Measurements from ENCODE around the gene SSU72. TPM values are rescaled to one million over a fixed set of nuclear protein-coding genes. Genes with fewer than 3 reads are reported as not detected.
"Not testable (repeated sequence)": the region's sequence is repeated elsewhere in the genome, so short reads cannot be mapped to it uniquely, and the experiment has no call there.

SSU72 gene
- total RNA-seq, 1 experiment from 2014 or later: 80.6 TPM

DNA sequence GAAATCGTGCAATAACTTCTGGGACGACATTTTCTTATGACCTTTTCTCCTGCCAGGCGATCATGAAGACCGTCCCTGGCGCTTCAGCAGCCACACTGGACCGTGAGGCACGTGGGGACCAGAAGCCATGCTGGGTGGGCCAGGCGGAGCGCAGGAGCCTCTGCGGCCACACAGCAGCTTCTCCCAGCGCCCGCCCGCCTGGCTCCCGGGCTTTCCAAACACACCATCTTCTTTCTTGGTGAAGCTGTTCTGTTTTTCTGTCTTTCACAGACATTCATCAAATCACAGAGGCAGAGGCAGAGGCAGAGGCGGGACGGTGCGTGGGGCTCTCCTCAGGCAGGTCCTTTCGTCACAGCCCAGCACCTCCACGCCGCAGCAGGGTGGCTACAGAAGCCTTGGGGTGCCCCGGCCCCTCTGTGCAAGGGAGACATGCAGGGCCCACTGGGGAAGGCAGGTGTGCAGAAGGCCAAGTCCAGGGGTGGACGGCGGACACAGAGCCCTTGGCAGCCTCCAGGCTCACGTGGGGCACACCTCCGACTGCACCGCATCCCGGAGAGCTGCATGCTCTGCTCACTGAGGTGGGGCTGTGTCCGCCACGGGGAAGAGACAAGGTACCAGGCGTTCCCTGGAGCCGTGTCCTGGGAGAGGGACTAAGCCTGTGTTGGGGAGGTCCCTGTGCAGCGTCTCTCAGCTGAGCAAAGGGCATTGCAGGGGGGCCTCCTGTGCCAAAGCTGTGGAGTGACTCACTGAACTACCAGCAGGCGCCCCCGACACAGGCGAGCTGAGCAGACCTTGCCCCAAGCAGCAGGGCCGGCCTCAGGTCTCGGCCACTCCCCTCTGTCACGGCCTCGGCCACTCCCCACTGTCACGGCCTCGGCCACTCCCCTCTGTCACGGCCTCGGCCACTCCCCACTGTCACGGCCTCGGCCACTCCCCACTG lies 31.6 kb downstream of the SSU72 start:
- DNase-seq (ENCODE audit: low read depth): no peak

DNA sequence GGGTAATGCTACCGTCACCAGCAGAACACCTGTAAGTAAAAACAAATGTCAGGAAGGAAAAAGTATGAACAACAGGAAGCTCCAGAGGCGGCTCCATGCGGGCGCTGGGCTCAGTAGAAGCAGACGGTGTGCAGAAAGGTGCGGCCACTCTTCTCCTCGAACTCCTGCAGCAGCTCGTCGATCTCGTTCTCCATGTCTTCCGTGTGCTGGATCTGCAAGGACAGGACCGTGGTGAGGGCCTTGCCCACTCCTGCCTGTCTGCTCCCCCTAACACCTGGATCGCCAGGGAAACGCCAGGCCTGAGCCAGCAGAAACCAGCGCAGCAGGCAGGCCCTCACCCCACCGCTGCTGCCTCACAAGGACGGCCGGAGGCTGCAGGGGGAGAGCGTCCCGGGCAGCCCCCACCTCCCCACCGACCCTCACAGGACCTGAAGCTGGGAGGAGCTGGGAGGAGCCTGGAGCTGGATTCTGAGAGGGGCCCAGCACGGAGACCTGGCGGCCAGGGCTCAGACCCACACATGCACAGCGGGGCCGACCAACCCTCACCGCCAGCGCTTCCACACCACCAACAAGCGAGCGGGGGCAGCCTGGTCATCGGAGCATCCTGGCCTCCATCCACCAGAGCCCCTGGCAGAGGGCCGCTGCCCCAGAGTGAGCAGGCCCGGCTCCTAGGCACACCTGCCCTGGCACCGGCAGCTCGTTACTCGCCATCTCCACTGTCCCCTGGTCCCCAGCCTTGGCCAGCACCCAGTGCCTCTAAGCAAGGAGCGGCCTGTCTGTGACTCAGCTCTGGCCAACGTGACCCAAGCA lies 32.5 kb downstream of the SSU72 start:
- DNase-seq (ENCODE audit: low read depth): no peak

DNA sequence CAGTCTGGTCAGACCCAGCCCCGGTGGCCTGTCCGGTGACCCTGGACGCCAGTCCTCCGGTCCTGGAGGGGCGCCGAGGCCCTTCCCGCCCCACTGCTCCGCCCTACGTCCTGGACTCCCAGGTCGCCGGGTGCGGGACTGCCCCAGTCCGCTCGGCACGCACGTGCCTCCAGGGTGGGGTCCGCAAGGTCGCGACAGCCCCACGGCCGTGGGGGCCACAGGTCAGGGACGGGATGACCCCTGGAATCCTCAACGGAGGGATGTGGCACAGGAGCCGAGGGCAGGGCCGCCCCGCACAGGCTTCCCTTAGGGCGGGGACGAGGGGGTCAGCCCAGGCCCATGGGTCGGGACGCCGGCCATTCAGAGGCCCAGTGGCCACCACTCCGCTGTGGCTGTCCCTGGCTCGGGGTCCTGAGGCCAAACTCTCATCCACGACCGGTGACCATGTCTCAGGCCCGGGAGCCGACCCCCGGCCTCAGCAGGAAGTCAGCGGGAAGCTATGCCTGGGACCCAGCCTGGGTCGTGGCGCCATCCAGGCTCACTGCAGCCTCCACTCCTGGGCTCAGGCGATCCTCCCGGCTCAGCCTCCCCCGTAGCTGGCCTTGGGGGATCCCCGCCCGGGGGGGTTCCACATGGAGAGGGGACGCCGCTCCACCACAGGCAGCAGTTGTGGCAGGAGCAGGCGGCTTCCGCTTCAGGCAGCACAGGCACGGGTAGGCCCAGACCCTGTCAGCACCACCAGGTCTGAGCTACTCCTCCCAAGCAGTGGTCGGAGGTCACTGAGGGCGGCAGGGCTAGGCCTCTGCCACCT lies 33.6 kb downstream of the SSU72 start:
- DNase-seq (ENCODE audit: low read depth): no peak

DNA sequence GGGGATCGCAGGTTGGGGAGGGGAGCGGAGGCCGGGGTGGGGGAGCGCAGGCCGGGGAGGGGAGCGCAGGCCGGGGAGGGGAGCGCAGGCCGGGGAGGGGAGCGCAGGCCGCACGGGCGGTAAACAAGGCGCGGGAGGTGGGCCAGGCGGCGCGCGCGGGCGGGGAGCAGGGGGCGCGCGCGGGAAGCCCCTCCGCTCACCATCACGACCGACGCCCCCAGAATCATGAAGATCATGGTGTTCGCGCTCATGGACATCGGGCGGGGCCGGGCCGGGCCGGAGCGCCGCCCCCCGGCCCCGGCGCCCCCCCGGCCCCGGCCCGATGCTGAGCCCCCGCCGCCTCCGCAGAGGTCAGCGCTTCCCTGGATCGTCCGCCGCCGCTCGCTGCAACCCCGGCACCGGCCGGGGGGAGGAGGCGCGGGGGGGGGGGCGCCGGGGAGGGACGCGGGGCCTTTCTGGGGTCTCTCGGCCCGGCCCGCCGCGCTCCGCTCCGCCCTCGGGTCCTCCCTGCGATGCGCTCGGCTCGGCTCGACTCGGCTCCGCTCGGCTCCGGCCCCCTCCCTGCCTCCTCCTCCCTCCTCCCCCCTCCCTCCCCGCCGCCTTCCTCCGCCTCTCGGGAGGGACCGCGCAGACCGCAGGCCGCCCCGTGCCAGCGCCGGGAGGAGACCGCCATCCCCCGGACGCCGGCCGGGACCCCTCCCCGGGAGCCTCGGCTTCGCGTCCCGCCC lies 34.4 kb downstream of the SSU72 start, which contains the start of gene TMEM240:
Gene TMEM240, minus strand, starts transcription at position 535 of the 728 bp plus-strand sequence. Its CDS starts 278 bp downstream, at position 257.
- DNase-seq (ENCODE audit: low read depth): no peak

DNA sequence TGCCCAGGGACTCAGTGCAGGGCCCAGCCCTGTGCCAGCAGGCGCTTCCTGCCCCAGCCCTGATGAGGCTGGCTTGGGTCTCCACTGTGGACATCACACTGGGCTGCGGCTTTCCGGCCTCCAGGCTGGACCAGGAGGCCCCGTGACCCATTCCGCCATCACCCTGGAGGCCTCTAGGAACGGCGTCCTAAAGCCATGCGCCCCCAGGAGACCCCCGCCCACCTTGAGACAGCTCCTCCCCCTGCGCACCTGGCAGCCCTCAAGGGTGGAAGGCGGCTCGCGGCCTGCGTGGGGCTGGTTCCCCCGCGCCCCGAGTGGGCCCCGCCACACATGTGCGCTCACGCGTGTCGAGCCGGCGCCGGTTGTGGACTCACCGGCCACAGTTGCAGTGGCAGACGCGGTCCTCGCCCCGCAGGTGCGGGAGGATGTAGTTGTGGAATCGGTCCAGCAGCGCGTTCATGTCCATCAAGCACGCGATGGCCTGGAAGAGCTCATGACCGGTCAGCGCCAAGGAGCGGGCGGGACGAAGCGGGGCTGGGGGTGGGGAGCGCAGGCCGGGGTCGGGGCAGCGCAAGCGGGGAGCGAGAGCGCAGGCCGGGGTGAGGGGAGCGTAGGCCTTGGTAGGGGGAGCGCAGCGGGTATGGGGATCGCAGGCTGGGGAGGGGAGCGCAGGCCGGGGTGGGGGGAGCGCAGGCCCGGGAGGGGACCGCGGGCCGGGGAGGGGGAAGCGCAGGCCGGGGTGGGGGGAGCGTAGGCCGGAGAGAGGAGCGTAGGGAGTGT lies 35.2 kb downstream of the SSU72 start:
- DNase-seq (ENCODE audit: low read depth): no peak

DNA sequence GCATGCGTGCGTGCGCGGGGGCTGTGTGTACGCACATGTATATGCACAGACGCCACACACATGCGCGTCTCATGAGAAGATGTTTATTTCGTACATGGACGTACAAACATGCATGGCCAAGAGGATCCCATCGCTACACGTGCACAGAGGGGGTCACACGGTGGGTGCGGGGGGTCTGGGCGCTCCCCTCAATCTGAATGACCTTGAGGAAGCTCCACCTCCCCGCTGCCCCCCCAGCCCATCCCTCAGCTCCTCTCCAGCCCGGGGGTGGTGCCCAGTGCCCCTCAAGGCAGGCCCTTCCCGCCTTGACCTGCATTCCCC lies 35.7 kb downstream of the SSU72 start:
- DNase-seq (ENCODE audit: low read depth): no peak

DNA sequence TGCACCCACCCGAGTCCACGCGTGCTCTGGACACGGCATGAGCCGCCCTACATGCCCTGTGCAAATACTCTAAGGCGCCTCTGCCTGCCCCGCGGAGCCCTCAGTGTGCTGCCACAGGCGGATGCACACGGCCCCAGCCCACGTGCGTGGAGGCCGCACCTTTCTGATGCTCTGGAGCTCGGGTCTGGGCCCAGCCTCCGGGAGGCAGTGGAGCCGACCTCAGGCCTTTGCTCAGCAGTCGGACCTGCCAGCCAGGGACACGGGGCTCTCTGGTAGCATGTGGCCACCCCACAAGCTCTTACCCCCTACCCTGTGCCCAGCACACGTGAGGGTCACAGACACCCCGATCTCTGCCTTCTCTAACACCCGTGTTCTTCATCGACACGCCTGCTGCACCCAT lies 36.3 kb downstream of the SSU72 start:
- no peak for DNase-seq (ENCODE audit: low read depth)

DNA sequence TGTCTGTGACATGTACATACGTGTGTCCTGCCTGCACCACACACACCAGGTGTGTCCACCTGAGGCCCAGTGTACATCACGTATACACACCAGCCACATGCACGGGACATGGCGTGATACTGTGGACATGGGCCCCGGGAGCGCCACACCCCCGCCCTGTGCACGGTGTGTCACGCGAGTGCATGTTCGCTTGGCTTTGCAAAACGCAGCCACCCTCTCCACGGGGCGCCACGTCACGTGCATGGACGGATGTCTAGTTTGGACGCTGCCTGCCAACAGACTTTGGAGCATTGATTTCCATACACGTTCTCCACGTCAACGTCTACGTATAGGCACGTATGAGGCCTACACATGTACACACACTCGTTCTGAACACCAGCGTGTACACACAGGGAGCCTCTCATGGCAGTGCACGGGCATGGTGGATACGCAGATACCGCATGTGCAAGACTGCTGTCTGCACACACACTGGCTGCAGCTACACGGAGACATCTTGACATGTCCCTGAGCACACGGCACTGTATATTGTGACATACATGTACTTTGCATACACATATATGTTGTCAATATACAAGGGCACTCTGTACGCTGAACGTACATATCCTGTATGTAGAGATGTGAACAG lies 36.9 kb downstream of the SSU72 start:
- no peak for DNase-seq (ENCODE audit: low read depth)

DNA sequence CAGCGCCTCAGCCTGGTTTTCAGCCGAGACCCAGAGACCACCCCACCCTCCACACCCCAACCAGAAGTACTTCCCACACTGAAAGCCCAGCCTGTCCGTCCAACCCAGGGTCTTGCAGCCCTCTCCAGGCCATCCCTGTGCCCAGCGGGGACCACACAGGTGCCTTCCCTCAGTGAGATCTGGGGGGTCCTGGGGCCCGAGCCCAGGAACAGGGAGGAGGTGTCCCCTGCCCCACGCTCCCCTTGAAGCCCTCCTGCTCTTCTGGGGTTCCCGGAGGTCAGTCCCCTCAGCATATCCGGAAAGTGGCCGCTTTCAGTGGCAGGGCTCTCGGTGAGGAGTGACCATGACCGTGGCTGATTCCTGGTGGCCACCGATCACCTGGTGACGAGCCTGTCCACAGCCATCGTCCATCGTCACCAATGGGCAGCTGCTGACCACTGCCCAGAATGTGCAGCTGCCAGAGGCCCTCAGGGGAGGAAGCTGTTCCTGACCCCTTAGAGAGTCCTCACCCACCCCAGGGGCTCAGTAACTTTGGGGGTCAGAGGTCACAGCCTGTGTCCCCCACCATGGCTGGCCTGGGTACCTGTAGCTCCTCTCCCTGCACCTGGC lies 37.6 kb downstream of the SSU72 start:
- no peak for DNase-seq (ENCODE audit: low read depth)

DNA sequence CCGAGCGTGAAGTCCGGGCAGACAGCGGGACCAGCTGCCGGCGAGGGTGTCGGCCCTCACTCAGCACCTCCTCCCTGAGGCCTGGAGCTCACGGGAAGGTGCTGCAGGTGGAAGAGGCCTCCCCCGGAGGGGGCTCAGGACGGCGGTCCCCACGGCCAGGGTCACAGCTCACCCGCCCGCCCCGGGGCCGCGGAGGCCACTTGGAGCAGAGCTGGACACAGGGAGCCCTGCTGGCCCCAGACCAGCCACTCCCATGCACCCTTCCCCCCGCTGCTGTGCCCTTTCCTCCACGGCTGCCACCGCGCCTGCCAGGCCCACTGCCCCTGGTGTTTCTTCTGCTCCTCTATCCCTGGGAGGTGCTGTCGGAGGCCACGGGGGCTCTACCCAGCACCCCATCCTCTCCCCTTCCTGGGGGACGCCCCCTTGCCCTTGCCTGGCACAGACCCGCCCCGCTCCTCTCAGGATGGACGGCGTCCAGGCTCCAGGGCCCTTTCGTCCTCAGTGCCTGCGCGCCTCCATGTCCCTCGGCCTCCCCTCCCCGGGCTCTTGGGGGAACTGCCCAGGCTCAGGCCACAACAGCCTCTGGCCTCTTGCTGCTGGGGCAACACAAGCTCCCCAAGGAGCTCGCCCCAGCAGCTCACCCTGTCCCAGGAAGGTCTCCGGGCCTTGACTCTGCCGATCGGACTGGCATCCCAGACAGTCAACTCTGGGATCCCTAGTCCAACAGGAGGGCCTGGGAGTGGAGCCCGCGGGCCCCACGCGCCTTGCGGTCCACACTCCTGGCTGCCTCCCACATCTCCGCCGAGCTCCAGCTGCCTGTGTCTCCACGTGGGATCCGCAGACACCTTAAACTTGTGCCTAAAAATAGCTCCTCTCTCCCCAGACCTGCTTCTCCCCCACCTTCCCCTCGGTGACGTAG lies 38.4 kb downstream of the SSU72 start:
- no peak for DNase-seq (ENCODE audit: low read depth)

DNA sequence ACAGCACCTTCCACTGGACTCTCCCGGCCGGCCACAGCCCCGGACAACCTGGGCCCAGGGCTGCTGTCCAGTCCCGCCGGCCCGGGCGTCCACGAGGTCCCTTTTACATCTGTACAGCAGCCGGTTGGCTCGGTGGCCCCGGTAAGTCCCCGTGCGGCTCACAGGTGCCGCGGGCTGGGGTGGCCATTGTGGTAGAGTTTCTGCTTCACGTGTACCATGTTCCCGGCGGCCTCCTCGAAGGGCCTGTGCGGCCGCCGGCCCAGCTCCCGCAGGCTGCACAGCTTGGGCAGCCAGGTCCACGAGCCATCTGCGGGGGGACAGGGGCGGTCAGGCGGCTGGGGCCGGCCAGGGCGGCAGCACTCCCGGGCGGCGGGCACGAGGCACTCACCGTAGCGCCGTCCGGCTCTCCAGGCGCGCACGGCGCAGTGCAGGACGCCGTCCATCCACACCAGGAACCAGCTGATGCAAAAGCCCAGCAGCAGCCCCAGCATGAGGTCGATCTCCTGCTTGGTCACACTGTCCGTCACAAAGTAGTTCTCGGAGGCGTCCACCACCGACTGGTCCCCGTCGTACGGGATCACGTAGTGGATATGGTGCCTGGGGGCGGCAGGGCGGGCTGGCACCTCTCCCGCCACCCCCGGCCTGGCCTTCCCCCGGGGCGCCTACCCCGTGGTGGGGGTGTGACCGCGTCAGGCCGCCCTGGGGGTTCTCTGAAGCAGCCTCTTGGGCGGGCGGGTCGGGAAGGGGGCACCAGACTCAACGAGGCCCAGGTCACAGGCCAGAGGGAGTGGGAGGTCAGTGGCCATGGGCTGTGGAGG lies 39.3 kb downstream of the SSU72 start:
- DNase-seq (ENCODE audit: low read depth): no peak

DNA sequence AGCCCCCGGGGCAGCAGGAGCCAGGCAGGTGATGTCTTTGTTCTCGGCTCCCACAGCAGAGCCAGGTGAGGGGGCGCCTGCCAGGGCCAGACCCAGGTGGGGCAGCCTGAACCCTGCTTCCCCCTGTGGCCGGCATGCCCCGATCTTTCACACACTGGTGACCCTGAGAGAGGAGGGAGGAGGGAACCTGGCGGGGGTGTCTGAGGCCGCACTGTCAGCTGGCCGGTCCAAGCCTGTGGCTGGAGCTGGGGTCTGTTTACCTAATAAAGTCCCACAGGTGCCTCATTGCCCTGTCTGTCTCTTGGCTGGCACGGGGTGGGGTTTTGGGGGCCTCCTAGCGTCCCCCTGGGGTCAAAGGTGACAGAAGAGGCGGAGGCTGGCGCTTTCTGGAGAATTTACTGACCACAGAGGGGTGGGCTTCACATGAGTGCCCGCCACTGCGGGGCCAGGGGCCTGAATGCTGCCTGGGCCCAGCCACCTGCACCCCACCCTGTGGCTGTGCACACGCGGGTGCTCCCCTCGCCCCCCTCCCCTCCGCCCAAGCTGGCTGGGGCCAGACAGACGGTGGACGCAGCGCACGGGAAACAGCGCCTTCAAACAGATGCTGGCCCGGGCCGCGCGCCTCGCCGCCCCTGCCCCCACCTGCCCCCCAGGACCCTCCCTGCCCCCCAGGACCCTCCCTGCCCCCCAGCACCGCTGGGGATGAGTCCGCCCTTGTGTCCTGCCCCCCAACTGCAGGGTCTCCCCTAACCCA lies 40.1 kb downstream of the SSU72 start:
- DNase-seq (ENCODE audit: low read depth): no peak

DNA sequence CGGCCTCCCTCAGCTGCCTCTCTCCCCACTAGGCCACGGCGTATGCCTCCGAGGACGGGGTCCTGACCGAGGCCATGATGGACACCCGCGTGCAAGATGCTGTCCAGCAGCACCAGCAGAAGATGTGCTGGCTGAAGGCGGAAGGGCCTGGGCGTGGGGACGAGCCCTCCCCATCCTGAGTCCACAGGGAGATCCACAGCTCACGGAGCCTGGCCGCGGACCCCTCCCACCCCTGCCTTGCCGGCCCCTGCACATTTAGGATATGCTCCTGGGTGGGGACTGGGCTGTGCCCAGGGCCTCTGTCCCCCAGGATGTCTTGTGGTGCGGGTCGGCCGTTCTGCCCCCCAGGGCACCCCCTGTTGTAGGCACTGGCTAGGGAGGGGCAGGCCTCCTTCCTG lies 40.8 kb downstream of the SSU72 start:
- not testable (repeated sequence) for DNase-seq (ENCODE audit: low read depth)

DNA sequence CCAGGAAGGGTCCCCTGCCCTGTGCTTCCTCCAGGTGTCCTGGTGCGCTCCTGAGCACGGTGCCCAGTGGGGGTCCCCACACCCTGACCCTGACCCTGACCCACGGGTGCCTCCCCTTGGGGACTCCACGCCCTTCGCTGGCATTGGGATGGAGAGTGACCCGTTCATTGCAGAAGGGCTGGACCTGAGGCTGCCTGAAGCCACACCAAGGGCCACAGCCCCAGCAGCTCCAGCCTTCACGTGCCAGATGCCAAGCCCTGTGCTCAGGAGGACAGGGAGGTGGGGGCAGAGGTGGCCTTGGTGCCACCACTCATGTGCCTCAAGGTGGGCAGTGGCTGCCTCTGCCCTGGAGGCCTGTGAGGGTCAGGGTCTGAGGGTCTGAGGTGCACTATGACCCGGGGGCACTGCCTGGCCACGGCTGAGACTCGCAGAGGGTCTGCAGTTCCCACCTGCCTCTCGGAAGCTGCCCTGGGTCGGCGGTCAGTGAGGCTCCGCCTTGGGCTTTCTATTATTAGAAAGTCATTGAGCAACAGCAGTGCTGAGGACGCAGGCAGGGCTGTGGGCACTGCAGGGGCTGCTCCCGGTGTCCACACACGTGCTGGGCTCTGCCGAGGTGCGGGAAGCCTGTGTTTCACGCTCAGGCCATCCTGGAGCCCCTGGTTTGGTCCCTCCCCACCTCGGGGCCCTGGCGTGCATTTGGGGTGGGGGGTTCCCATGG lies 41.3 kb downstream of the SSU72 start:
- DNase-seq (ENCODE audit: low read depth): not testable (repeated sequence)

DNA sequence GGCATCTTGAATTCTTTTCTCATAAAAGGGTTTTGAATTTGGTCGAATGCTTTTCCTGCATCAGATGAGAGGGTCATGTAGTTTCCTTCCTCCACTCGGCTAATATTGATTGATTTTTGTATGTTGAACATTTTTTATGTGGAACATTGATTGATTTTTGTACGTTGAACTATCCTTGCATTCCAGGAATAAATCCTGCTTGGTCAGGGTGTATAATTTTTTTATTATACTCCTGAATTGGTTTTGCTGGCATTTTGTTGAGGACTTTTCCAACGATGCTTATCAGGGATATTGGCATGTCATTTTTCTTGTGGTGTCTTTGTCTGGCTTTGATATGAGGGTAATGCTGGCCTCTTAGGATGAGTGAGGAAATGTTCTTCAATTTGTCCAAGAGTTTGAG lies 42.7 kb downstream of the SSU72 start:
- no peak for DNase-seq (ENCODE audit: low read depth)

DNA sequence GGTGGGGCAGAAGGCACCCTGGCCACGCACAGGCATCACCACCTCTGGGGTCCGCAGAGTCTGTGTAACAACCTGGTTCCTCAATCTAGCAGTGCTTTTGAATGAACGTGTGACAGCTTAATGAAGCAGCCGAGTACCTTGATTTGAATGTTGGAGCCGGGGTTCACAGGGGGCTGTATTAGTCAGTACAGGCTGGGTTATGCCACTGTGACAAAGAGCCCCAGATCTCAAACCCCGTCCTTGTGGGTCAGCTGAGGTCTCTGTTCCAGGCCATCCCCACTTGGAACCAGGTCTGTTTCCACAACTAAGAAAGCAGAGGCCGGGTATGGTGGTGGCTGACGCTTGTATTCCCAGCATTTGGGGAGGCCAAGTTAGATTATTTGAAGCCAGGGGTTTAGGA lies 44.7 kb downstream of the SSU72 start:
- DNase-seq (ENCODE audit: low read depth): no peak
